BE2C (cell line): ENCODE data around the gene NFKBIZ.
"Not testable (repeated sequence)": the region's sequence is repeated elsewhere in the genome, so short reads cannot be mapped to it uniquely, and the experiment has no call there.

Experiments
- DNase-seq: peaks from one replicate; pipeline ENCODE4 v3.0.0-alpha.2; 2020
- H3K27me3 ChIP-seq: fragments of 250-450 bp; sonication (Bioruptor Pico); 2 replicates; pipeline ENCODE4 v1.5.1; 2020; ENCODE audit warnings: mild to moderate bottlenecking
- H3K36me3 ChIP-seq: fragments of 250-450 bp; sonication (Bioruptor Pico); 2 replicates; pipeline ENCODE4 v1.5.1; 2020; ENCODE audit warnings: mild to moderate bottlenecking
- H3K4me1 ChIP-seq: fragments of 250-450 bp; sonication (Bioruptor Pico); 2 replicates; pipeline ENCODE4 v1.5.1; 2020
- H3K4me3 ChIP-seq: 2 replicates; pipeline ENCODE4 v1.5.1; 2011; ENCODE audit warnings: low read depth, low read length
- H3K9me3 ChIP-seq: fragments of 250-450 bp; sonication (Bioruptor Pico); 2 replicates; pipeline ENCODE4 v1.5.1; 2020
- TF ChIP-seq, protein P1 (sequence below): IDR thresholded peaks from 2 replicates; pipeline ENCODE4 v1.5.1; 2012; ENCODE audit warnings: mild to moderate bottlenecking, low read depth, low read length

The NFKBIZ gene

DNA sequence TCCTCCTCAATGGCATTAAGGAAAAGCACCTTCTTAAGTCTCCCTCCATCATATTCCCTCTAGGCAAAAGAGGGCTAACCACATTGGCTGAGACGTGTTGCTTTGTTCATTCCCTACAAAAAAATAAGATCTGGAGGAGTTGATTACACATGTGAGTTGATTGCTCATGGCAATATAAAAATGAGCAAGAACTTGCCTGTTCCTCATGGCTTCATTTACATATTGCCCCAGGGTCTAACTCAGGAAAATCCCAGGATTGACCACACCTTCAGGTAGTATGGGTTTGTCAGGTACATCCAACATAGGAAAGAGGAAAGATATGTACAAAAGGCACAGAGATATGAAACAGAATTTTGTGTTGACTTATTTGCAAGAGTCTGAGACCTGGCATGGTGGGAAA lies 35.5 kb downstream of the NFKBIZ start:
- Histone ChIP-seq H3K4me3 (no peak overlapping the region), H3K4me1 (no peaks in the 10 kb centered on the region), H3K9me3 (no peaks in the 10 kb centered on the region; the same call in 1 of the 2 replicates), H3K36me3 (no peaks in the 10 kb centered on the region), H3K27me3 (no peaks in the 10 kb centered on the region)
- TF ChIP-seq, protein P1, sequence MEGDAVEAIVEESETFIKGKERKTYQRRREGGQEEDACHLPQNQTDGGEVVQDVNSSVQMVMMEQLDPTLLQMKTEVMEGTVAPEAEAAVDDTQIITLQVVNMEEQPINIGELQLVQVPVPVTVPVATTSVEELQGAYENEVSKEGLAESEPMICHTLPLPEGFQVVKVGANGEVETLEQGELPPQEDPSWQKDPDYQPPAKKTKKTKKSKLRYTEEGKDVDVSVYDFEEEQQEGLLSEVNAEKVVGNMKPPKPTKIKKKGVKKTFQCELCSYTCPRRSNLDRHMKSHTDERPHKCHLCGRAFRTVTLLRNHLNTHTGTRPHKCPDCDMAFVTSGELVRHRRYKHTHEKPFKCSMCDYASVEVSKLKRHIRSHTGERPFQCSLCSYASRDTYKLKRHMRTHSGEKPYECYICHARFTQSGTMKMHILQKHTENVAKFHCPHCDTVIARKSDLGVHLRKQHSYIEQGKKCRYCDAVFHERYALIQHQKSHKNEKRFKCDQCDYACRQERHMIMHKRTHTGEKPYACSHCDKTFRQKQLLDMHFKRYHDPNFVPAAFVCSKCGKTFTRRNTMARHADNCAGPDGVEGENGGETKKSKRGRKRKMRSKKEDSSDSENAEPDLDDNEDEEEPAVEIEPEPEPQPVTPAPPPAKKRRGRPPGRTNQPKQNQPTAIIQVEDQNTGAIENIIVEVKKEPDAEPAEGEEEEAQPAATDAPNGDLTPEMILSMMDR: no peak
- no peak for DNase-seq

DNA sequence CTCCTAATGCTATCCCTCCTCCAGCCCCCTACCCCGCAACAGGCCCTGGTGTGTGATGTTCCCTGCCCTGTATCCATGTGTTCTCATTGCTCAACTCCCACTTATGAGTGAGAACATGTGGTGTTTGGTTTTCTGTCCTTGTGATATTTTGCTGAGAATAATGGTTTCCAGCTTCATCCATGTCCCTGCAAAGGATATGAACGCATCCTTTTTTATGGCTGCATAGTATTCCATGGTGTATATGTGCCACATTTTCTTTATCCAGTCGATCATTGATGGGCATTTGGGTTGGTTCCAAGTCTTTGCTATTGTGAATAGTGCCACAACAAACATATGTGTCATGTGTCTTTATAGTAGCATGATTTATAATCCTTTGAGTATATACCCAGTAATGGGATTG lies 36.3 kb downstream of the NFKBIZ start:
- H3K4me1 ChIP-seq, H3K4me3 ChIP-seq, H3K27me3 ChIP-seq, H3K36me3 ChIP-seq, DNase-seq, H3K9me3 ChIP-seq: not testable (repeated sequence)

GRCh38 chr3:101886626-101887025 lies 37.3 kb downstream of the NFKBIZ start:
- Histone ChIP-seq H3K4me1 (no peaks in the 10 kb centered on the region), H3K36me3 (no peaks in the 10 kb centered on the region), H3K27me3 (no peaks in the 10 kb centered on the region), H3K9me3 (no peaks in the 10 kb centered on the region; the same call in 1 of the 2 replicates), H3K4me3 (no peak overlapping the region)
- TF ChIP-seq, protein P1: no peak
- DNase-seq: no peak

- no peaks in the 10 kb centered on the region for H3K4me1 ChIP-seq
- no peaks in the 10 kb centered on the region; the same call in 1 of the 2 replicates for H3K9me3 ChIP-seq
- no peak for DNase-seq
- H3K4me3 ChIP-seq: no peak overlapping the region
- TF ChIP-seq, protein P1: no peak
- H3K36me3 ChIP-seq: no peaks in the 10 kb centered on the region
- no peaks in the 10 kb centered on the region for H3K27me3 ChIP-seq
These were observed 39.3 kb downstream of the NFKBIZ start for GRCh38 chr3:101888653-101889052.

GRCh38 chr3:101890716-101891115 lies 41.4 kb downstream of the NFKBIZ start:
- no peaks in the 10 kb centered on the region for H3K36me3 ChIP-seq
- TF ChIP-seq, protein P1: no peak
- H3K4me3 ChIP-seq: no peak overlapping the region
- H3K9me3 ChIP-seq: no peaks in the 10 kb centered on the region
- no peaks in the 10 kb centered on the region for H3K4me1 ChIP-seq
- H3K27me3 ChIP-seq: no peaks in the 10 kb centered on the region
- no peak for DNase-seq

DNA sequence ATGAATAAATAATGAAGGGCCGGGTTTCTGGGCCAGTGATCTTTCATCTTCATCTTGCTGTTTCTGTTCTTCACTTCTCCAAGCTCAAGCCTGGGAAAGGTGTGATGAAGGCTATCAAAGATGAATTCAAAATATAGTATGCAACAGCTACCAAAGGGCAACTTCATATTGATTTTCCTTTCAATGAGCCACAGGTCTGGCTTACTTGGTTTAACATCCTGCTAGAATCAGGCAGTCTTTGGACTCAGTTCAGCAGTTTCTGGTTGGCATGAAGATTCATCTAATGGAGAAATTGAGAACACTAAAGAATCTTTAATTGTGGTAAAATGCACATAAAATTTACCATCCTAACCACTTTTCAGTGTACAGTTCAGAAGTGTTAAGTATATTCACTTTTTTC lies 43.3 kb downstream of the NFKBIZ start:
- no peaks in the 10 kb centered on the region for H3K27me3 ChIP-seq
- no peaks in the 10 kb centered on the region for H3K4me1 ChIP-seq
- H3K4me3 ChIP-seq: no peak overlapping the region
- no peaks in the 10 kb centered on the region for H3K36me3 ChIP-seq
- DNase-seq: no peak
- TF ChIP-seq, protein P1: no peak
- no peaks in the 10 kb centered on the region for H3K9me3 ChIP-seq
